Fibroblast of the conjunctiva (primary cell): Measurements from ENCODE around the gene EPS8L2.

ENCODE experiments used
- DNase-seq: peaks from one replicate; pipeline ENCODE4 v3.0.0-alpha.2; 2010; ENCODE audit warnings: low read depth

The EPS8L2 gene

DNA sequence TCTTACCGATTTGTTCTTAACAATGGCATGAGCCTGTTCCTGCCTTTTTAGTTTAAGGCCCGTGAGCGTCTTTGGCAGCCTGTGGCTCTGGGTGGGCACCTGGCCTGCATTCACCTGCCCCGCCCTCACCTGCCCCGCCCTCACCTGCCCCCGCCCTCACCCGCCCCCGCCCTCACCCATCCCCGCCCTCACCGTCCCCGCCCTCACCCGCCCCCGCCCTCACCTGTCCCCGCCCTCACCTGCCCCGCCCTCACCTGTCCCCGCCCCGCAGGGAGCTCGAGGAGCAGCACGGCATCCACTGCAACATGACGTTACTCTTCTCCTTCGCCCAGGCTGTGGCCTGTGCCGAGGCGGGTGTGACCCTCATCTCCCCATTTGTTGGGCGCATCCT lies 57.0 kb downstream of the EPS8L2 start:
- no peak for DNase-seq

DNA sequence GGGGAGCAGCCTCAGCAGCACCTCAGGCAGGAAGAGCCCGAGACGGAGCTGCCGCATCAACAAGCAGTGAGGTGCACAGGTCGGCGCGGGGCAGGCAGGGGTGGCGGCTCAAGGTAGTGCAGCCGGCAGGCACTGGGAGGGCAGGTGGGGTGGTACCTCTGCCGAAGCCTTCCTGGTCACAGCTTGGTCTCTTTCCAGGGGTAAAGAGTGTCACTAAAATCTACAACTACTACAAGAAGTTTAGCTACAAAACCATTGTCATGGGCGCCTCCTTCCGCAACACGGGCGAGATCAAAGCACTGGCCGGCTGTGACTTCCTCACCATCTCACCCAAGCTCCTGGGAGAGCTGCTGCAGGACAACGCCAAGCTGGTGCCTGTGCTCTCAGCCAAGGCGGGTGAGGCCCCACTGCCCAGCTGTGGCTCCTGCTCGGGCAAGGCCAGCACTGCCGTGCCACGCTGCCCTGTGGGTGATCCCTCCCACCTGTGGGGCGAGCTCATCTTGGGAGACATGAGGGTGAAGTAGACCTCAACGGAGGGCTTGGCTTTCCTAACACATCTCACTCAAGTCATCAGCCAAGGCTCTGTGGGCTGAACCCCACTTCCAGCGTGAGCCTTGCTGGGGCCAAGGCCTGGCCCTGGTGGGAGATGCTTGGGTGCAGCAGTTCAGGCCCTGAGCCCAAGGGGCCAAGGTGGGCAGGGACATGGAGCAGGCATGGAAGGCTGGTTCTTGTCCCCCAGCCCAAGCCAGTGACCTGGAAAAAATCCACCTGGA lies 57.7 kb downstream of the EPS8L2 start:
- DNase-seq, result no peak

DNA sequence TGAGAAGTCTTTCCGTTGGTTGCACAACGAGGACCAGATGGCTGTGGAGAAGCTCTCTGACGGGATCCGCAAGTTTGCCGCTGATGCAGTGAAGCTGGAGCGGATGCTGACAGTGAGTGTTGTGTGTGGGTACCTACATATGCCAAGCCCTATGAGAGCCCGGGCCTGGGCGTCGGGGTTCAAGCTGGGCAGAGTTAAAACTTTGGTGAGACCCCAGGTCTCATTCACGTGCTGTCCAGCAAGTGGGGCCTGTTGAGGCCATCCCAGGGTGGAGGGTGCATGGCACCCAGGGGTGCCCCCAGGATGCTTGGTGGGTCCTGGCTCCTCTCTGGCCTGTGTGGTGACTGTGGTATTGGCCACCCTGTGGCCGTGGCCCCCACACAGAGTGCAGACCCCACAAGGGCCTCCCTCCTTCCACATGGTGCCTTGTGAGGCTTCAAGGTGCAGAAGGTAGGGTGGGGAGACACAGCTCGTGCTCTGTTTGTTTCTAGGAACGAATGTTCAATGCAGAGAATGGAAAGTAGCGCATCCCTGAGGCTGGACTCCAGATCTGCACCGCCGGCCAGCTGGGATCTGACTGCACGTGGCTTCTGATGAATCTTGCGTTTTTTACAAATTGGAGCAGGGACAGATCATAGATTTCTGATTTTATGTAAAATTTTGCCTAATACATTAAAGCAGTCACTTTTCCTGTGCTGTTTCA lies 58.4 kb downstream of the EPS8L2 start:
- DNase-seq, result no peak

DNA sequence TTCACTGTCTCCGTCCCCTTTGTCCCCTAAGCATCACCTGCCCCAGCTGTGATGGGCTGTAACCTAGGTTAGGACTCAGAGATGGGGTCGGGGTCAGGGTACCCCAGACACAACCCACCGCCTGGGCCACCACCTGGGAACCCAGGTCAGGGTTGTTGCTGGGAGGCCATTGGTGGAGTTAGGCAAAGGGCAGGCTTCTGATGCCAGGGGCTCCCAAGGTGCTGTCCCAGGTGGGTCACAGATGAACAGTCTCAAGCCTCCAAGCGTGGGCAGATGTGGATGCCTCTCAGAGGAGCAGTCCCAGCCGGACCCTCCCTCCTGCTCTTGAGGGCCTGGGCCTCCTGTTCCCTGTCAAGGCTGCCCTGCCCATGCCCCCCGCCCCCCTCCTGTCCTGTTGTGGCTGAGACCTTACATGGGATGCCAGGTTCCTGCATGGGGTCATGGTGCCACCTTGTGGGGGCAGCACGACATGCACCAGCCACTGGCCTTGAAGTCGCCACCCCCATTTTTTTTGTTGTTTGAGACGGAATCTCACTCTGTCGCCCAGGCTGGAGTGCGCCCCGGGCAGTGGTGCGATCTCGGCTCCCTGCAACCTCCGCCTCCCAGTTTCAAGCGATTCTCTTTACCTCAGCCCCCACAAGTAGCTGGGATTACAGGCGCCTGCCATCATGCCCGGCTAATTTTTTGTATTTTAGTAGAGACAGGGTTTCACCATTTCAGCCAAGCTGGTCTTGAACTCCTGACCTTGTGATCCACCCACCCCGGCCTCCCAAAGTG lies 59.2 kb downstream of the EPS8L2 start:
- DNase-seq, result peak; percentile 36

DNA sequence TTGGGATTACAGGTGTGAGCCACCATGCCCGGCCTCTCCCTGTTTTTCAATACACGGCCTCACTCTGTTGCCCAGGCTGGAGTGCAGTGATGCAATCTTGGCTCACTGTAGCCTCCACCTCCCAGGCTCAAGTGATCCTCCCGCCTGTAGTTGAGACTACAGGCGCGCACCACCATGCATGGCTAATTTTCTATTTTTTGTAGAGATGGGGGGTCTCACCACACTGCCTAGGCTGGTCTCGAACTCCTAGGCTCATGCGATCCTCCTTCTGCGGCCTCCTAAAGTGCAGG lies 59.7 kb downstream of the EPS8L2 start:
- DNase-seq, result no peak

DNA sequence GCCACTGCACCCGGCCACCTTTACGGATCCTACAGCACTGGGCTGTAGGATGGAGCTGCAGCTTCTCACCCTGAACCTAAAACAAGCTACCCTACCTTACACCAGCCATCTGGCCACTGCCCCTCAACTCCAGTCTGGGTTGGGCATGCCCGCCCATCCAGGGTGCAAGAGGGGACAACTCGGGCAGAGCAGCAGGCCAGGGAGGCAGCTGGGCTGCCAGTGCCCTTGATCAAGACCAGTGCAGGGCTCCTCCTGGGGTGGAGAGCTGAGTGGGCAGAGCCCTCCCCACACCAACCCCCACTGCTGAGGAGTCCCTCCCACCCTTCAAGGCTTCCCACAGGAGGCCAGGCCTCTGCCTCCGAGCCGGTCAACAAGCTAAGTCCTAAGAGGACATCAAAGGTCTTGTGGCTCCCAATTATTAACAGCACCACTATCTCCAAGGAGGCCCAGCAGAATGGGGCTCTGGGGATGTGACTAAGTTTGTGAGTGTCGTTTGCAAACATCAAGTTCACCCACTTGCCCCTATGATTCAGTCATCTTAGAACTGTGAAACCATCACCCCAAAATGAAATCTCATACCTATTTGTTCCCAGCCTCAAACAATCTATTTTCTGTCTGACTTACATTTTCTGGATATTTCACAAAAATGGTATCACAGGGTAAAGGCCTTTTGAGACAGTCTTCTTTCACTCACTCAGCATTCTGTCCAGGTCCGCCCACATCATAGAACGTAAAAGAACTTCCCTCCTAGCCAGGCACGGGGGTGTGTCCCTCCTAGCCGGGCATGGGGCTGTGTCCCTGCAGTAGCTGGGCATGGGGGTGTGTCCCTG lies 60.3 kb downstream of the EPS8L2 start:
- no peak for DNase-seq

DNA sequence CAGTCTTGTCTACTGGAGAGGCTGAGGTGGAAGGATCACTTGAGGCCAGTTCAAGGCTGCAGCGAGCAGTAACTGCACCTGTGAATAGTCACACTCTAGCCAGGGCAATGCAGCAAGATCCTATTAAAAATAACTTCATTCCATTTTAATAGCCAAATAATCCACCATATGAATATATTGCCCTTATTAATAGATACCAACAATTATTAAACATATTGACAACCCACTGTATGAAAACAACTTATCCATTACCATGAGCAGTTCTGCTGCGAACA lies 60.8 kb downstream of the EPS8L2 start:
- DNase-seq, result no peak

DNA sequence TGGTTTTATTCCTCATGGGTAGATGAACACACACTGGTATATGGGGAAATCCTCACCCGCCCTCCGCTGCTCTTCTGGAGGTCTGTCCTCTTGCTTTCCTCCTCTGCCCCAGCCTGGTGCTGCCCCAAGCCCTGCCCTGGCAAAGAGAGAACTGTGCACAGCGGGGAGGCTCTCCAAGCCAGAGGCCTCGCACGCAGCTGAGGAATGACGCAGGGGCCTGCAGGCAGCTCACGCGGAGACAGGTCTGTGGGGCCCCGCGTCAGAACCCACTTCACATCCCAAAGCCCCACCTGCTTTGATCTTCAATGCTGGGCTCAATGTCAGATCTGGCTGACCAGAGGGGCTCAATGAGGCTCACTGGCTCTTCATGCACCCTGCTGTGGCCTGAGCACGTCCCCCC lies 61.2 kb downstream of the EPS8L2 start:
- no peak for DNase-seq

DNA sequence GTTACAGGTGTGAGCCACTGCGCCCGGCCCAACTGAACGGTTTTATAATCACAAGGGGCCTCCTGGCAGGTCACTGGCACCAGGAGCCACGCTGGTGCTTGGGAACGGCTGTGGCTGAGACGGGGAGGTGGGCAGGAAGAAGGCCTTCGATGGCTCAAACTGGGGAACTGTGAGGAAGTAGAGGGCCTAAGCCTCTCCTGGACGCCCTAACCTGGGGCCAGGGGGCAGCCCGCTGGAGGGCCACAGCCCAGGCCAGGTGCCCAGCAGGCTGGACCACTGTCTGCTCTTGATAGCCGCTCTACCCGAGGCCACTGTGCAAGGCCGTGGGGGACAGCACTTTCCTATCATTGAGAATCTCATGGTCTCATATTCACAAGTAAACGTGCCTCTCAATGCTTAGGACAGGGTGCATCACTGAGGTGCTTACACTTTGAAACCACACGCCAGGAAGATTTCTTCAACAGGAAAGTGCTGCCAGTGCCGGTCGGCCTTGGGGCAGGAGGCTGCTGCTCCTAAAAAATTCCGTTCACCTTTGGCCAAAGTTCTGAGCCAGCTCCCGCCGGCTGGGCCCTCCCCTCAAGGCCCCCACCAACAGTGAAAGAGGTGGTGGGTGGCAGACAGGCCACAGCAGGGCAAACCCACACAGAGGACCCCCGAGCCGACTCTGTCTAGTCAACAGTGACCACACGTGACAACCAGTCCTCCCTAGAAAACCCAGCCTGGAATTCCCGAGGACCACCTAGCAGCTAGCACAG lies 64.0 kb downstream of the EPS8L2 start:
- DNase-seq, result no peak

DNA sequence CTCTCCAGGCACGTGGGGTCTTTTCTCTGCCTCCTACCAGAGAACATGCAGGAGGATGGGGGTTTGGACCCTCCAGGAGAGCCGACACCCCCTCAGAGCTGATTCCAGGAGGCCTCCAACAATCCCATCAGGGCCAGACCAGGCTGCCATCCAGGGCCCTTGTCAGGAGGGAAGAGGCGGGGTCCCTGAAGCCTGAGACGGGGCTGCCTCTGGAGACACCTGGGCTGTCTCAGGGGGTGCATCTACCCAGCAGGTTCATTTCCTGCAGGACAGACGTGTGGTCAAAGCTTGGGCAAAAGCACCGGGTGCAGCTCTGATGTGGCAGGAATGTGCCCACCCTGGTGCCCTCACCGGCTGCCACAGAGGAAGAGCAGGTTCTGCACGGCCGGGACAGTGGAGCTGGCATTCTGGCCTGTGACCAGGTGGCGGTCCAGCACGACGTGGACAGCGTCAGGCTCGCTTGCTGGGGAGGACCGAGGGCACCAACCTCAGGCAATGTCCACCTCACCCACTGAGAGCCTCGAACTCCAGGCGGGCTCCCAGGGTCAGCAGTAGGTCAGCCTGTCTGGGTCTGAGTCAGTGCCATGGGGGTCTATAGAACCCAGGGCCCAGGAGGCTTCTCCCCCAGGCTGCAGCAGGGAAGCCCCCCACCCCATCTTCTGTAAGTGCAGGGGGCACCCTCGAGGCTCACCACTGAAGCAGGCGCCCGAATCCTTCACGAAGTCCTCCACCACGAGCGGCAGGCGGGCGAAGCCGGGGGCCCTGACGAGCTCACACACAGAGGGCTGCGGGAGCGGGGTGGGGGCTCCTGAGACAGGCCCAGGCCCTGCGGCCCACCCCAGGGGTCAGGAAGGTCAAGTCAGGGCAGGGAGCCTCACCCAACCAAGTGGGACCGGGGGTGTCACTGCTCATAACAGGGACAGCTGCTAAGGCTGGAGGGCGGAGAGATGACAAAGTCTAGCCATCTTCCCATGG lies 64.9 kb downstream of the EPS8L2 start:
- no peak for DNase-seq

DNA sequence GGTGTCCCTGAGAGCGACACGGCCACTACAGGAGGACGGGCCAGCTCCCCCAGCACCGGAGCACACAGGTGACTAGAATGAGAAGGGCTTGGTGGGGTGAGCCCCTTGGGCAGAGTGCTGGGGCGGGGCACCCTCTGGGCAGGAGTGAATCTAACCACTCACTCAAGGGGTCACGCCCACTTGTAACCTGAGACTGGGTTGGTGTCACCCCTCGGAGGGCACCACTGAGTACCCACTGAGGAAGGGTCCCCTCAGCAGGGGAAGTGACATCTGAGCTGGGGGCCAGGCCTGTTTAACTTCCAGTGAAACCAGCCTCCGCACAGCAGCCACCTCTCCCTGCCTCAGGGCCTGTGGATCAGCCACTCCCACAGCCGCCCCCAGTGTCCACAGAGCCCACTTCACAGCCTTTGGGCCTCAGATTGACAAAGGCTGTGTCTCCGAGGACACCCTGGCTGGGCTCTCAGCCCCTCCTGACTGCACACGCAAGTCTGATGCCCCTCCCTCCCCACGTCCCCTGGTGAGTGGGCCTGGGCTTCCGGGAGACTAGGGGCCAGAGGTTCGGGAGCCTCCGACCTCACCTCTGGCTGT lies 65.7 kb downstream of the EPS8L2 start:
- DNase-seq, result no peak

DNA sequence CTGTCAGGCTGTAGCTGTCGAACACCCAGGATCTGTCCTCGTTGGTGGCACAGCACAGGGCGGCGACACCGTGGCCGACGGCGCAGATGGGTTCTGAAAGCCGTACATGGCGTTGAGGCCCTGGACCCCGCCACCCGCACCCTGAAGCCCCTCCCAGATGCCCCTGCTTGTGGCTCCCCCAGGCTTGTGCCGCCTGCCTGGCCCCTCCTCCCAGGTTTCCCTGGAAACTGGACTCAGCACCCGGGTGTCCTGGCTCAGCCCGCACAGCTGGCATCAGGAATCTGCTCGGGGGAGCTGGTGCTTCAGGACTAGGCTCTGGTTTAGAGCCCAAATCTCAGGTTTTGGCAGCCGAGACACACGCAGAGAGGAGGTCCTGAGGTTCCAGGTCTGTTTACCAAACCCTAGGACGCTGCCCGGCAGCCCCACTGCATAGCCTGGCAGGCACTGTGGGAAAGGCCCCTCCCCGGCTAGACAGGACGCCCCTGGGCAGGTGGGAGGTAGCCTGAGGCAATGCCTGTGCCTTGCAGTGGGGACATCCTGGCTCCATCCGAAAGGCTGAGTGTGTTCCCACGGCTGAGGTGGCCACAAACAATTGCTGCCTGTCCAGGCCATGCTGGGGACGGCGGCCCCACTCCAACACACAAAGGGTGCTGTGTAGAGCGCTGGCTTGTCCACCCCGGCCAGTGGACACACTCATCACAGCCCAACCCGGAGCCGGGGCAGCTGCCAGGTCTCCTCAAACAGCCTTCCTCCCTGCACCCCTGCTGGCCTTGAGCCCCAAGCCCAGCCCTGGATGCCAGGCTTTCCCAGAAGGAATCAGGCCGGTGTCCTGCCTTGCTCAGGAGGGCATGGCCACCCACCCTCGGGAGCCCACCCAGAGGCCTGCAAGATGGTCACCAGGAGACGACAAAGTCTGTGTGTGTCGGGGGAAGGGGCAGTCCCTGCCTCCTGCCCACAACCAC lies 66.7 kb downstream of the EPS8L2 start:
- DNase-seq, result no peak

DNA sequence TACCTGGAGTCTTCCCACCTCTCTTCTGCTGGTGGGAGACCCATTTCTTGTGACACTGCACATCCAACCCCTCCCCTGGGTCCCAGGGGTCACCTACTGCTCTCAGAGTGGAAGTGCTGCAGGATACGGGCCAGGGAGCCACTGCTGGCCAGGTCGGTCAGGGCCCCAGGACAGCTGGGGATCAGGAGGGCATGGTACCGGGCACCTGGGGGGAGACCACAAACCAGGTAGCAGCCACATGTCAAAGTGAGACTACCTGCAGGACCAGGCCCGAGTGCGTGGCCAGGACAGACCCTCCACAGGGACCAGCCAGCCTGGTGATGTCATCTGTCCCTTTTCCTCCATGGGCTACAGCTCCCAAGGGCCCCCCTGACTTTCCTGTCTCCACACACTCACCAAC lies 67.4 kb downstream of the EPS8L2 start:
- DNase-seq, result no peak

DNA sequence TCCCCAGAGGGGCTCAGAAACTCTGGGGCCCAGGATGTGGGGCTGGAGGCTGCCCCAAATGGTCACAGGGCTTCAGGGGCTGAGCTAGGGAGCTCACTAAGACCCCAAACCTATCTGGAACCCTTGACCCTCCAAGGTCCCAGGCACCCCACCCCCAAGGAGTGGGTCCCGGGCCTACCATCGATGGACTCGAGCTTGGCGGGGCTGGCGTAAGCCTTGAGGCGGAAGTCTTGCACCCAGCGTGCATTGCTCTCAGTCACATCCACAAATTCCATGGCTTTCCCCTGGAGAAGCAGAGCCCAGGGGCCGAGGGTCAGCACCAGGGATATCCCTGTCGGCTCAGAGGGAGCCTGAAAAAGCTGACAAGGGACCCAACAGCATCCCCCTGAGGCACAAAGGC lies 67.8 kb downstream of the EPS8L2 start:
- DNase-seq, result no peak

DNA sequence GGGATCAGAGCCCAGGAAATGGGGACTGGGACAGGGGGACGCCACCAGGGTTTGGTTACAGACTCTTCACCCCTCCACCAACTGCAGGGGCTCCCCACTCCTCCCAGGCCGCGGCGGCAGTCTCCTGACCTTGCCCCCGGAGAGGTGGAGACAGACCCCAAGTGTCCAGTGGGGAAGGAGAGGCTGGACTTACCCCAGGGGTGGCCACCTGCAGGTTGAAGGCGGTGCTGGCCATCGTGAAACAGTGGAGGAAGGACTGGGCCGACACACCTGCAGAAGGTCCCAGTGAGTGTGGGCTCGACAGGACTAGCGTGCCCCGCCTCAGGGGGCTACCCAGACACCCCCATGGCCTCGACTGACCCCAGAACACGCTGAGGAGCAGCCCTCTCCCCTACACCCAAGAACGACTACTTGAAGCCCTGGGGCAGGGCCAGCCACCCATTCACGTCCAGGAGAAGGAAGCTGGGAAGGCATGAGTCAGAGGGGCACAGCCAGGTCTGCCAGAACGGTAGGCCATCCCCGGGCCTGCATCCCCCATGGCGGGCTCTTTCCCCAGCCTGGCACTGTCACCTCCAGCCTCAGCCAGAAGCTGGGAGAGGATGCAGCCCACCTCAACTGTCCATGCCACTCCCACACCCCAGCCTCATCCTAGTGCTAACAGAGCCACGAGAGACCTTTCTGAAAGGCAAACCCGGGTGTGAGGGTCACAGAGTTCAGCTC lies 69.0 kb downstream of the EPS8L2 start:
- no peak for DNase-seq

DNA sequence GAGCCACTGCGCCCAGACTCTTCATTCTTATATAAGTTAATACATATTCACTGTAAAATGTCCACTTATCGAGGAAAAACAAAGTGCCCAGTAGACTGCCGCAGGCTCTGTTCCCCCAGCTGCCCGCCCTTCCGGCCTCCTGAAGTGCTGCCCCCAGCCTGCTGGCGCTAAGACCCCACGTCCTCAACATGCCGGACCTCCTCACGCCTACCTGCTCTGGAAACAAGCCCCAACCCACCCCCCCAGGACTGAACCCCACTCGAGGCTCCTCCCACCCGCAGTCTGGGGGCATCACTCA lies 70.2 kb downstream of the EPS8L2 start:
- DNase-seq, result no peak

DNA sequence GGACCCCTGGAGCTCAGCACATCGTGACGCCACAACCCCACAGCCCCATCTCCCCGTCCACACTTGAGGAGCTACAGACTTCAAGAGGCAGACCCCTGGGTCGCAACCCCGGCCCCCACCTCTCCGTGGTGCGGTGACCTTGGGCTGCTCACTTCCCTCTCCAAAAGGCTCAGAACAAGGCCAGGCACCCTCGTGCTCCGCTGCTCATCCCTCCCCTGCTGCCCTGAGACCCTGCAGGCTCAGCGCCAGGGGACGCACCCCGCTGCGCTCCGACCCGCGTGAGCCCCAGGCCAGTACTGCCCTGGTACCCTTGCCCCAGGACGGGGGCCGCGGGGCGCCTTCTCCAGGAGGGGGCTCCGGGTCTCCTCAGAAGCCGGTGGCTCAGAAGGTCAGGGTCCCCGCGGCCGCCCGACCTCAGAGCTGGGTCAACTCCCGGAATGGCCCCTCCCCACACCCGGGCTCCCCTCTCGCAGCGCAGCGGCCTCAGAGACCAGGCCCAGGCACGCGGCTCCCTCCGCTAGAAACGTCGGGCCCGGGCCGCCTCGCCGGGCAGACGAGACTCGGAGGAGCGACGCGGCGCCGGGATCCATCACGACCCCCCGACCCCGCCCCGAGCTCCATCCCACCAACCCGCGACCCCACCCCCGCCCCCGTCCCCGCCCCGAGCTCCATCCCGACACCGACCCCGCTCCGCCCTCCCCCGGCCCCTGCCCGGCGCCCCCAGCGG lies 70.7 kb downstream of the EPS8L2 start:
- no peak for DNase-seq
